RWPE2 (cell line): ENCODE results near the gene PTPN9.
A peak's percentile ranks its signal among the peaks of the same experiment; 100 is the strongest.
"Not testable (repeated sequence)": the region's sequence is repeated elsewhere in the genome, so short reads cannot be mapped to it uniquely, and the experiment has no call there.

Experiments used
- ATAC-seq: fragments of 200-7000 bp; cut with Tn5 transposase; 3 replicates; pipeline ENCODE4 v1.9.1; 2021; ENCODE audit warnings: low read depth
- DNase-seq: peaks from one replicate; pipeline ENCODE4 v3.0.0-alpha.2; 2020; ENCODE audit warnings: low spot score
- H3K27ac ChIP-seq: fragments of 450-650 bp; 2 replicates; pipeline ENCODE4 v1.5.1; 2017; ENCODE audit warnings: mild to moderate bottlenecking; ENCODE audit not compliant: poor library complexity, severe bottlenecking
- H3K27me3 ChIP-seq: fragments of 250-450 bp; sonication (Bioruptor Pico); 2 replicates; pipeline ENCODE4 v1.5.1; 2021; ENCODE audit warnings: mild to moderate bottlenecking, moderate library complexity; ENCODE audit not compliant: insufficient read depth, poor library complexity, severe bottlenecking
- H3K36me3 ChIP-seq: fragments of 250-450 bp; sonication (Bioruptor Pico); 2 replicates; pipeline ENCODE4 v1.5.1; 2020; ENCODE audit warnings: low read depth, mild to moderate bottlenecking, moderate library complexity
- H3K4me1 ChIP-seq: fragments of 250-450 bp; sonication (Bioruptor Pico); 2 replicates; pipeline ENCODE4 v1.5.1; 2021; ENCODE audit warnings: mild to moderate bottlenecking, moderate library complexity; ENCODE audit not compliant: insufficient read depth, poor library complexity, severe bottlenecking
- H3K4me3 ChIP-seq: fragments of 250-450 bp; sonication (Bioruptor Pico); 2 replicates; pipeline ENCODE4 v1.5.1; 2021; ENCODE audit warnings: mild to moderate bottlenecking, moderate library complexity; ENCODE audit not compliant: severe bottlenecking
- H3K9me3 ChIP-seq: fragments of 250-450 bp; sonication (Bioruptor Pico); 2 replicates; pipeline ENCODE4 v1.5.1; 2021; ENCODE audit warnings: mild to moderate bottlenecking, moderate library complexity; ENCODE audit not compliant: severe bottlenecking
- TF ChIP-seq, protein P1 (sequence below): fragments of 450-650 bp; IDR thresholded peaks from one replicate; pipeline ENCODE4 v1.5.1; 2017; ENCODE audit warnings: mild to moderate bottlenecking, moderate library complexity; ENCODE audit not compliant: poor library complexity, severe bottlenecking

The PTPN9 gene

GRCh38 chr15:75554717-75555116 is 24.4 kb downstream of the PTPN9 start:
- H3K4me1 ChIP-seq, result no peaks in the 10 kb centered on the region
- ATAC-seq, result peak; percentile 90
- no peaks in the 10 kb centered on the region for H3K9me3 ChIP-seq
- H3K27ac ChIP-seq, result no peak overlapping the region
- H3K27me3 ChIP-seq, result no peaks in the 10 kb centered on the region
- TF ChIP-seq, protein P1, sequence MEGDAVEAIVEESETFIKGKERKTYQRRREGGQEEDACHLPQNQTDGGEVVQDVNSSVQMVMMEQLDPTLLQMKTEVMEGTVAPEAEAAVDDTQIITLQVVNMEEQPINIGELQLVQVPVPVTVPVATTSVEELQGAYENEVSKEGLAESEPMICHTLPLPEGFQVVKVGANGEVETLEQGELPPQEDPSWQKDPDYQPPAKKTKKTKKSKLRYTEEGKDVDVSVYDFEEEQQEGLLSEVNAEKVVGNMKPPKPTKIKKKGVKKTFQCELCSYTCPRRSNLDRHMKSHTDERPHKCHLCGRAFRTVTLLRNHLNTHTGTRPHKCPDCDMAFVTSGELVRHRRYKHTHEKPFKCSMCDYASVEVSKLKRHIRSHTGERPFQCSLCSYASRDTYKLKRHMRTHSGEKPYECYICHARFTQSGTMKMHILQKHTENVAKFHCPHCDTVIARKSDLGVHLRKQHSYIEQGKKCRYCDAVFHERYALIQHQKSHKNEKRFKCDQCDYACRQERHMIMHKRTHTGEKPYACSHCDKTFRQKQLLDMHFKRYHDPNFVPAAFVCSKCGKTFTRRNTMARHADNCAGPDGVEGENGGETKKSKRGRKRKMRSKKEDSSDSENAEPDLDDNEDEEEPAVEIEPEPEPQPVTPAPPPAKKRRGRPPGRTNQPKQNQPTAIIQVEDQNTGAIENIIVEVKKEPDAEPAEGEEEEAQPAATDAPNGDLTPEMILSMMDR, result no peak
- DNase-seq, result no peak
- H3K4me3 ChIP-seq, result no peak overlapping the region
- peaks cover under 1% of the 10 kb centered on the region for H3K36me3 ChIP-seq

GRCh38 chr15:75553659-75554058 is 25.5 kb downstream of the PTPN9 start:
- TF ChIP-seq, protein P1, result no peak
- no peaks in the 10 kb centered on the region for H3K27me3 ChIP-seq
- no peaks in the 10 kb centered on the region for H3K4me1 ChIP-seq
- H3K4me3 ChIP-seq, result no peak overlapping the region
- H3K27ac ChIP-seq, result no peak overlapping the region
- DNase-seq (no peak), ATAC-seq (no peak)
- no peaks in the 10 kb centered on the region for H3K9me3 ChIP-seq
- peaks cover 6% of the 10 kb centered on the region; the same call in 1 of the 2 replicates for H3K36me3 ChIP-seq

DNA sequence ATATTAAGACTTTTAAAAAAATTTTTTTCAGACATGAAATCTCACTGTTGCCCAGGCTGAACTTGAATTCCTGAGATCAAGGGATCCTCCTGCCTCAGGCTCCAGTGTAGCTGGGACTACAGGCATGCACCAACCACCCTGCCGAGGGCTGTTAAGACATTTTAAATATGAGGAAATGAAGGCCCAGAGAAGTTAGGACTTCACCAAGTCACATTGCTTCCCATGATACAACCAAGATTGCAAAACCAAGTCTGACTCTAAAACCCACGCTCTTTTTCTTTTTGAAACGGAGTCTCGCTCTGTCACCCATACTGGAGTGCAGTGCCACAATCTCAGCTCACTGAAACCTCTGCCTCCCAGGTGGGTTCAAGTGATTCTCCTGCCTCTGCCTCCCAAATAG is 28.0 kb downstream of the PTPN9 start:
- no peaks in the 10 kb centered on the region for H3K27me3 ChIP-seq
- ATAC-seq (no peak), DNase-seq (no peak)
- H3K4me1 ChIP-seq, result no peaks in the 10 kb centered on the region
- H3K27ac ChIP-seq, result no peak overlapping the region
- no peak overlapping the region for H3K4me3 ChIP-seq
- H3K9me3 ChIP-seq, result no peaks in the 10 kb centered on the region
- H3K36me3 ChIP-seq, result peaks cover 6% of the 10 kb centered on the region; the same call in 1 of the 2 replicates
- TF ChIP-seq, protein P1, result no peak

DNA sequence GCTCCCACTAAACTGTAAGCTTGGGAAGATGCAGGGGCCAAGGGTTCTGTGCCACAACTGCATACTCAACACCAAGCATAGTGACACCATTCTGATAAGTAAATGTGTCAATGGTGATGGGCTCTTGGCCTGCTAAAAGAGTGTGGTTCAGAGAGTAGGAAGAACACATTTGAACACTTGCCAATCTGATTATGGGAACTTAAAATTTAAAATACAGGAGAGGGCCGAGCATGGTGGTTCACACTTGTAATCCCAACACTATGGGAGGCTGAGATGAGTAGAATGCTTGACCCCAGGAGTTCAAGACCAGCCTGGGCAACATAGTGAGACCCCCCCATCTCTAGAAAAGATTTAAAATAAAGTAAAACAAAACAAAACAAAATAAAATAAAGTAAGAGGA is 34.1 kb downstream of the PTPN9 start:
- no peaks in the 10 kb centered on the region for H3K27me3 ChIP-seq
- H3K9me3 ChIP-seq, result no peaks in the 10 kb centered on the region
- H3K4me1 ChIP-seq, result no peaks in the 10 kb centered on the region
- no peak for ATAC-seq
- DNase-seq, result no peak
- H3K4me3 ChIP-seq, result no peak overlapping the region
- TF ChIP-seq, protein P1, result no peak
- H3K27ac ChIP-seq, result no peak overlapping the region
- peaks cover 19% of the 10 kb centered on the region for H3K36me3 ChIP-seq

- no peaks in the 10 kb centered on the region for H3K27me3 ChIP-seq
- no peak overlapping the region for H3K4me3 ChIP-seq
- no peaks in the 10 kb centered on the region for H3K9me3 ChIP-seq
- TF ChIP-seq, protein P1, result no peak
- H3K27ac ChIP-seq, result no peak overlapping the region
- no peak for DNase-seq
- H3K36me3 ChIP-seq, result peaks cover 20% of the 10 kb centered on the region
- no peak for ATAC-seq
- no peaks in the 10 kb centered on the region for H3K4me1 ChIP-seq
Measured at GRCh38 chr15:75544359-75544758, 34.8 kb downstream of the PTPN9 start.

- DNase-seq, H3K27ac ChIP-seq, H3K9me3 ChIP-seq, H3K27me3 ChIP-seq, ATAC-seq, H3K4me1 ChIP-seq, H3K4me3 ChIP-seq: not testable (repeated sequence)
- peaks cover 17% of the 10 kb centered on the region for H3K36me3 ChIP-seq
Measured at GRCh38 chr15:75542949-75543545, 36.1 kb downstream of the PTPN9 start.
